COLO668 (cell line): ENCODE results near the gene MUTYH.

Experiments used
- DNase-seq: peaks from one replicate; lab custom pipeline; 2025; ENCODE audit not compliant: unreplicated experiment; lab: John Stamatoyannopoulos, UW

MUTYH gene

GRCh38 chr1:45351508-45351907 is 11.3 kb upstream of the MUTYH start:
- DNase-seq = no peak

- DNase-seq = no peak
Measured at GRCh38 chr1:45348966-45349677, 8.9 kb upstream of the MUTYH start.

GRCh38 chr1:45348609-45348965 is 8.3 kb upstream of the MUTYH start:
- no peak for DNase-seq

- no peak for DNase-seq
Measured at GRCh38 chr1:45348020-45348419, 7.8 kb upstream of the MUTYH start.

DNA sequence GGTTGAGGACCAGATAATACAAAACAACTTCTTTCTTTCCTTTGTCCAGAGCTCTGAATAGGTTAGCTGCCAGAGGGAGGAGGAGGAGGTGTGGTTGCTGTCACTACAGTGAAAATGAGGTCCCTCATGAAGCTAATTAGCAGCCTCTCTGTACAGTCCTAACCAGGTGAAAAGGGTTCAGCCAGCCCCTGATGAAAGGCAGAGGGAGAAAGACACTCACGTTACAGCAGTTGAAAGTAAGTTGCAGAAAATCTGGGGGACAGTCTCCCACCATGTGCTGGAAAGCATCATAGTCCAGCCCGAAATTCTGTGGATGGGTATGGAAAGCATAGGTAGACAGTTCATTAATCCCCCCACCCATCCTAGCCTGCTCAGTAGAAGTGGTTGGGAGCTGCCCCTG is 6.2 kb upstream of the MUTYH start:
- DNase-seq = no peak

DNA sequence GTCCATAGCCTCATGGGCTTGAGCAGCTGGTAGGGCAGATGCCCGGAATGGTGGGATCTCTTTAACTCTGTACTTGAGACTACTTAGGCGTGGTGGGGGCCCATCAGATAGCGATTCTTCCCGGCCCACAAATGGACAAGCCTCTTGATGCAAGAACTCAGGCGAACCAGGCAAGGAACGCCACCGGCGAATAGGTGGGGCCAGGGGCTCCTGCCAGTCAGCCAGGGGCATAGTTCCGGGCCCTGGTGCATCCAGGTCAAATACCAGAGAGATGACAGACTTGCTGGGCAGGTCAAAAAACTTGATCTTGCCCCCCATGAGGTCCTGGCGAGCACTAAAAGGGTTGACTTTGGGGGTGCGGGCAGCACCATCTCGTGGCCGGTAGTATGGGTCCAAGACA is 4.8 kb upstream of the MUTYH start:
- no peak for DNase-seq

GRCh38 chr1:45344499-45344898 is 4.3 kb upstream of the MUTYH start:
- no peak for DNase-seq

DNA sequence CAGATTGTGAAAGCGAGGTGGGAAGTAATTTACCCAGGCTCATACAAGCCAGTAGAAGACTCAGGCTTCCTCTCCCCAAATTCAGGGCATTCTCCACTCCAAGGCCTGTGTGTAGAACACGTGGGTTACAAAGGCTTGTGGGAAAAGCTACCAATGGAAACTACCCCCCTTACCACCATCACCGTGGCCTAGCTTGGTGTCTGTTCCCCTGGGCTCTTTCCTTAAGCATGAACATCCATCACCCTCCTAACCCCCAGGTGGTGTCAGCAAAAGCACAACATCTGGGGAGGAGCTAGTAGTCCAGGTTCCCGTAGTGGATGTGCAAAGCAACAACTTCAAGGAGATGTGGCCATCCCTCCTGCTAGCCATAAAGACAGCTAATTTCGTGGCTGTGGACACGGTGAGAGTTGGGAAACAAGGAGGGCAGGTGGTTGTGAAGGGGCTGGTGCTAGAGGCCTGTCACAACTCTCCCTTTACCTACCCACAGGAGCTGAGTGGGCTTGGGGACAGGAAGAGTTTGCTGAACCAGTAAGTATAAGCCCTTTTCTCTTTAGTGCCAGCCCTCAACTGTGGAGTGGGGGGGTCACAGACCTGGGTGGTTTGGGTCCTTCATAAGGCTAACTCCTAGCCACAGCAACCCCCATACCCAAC is 701 bp upstream of the MUTYH start:
- peak; percentile 48 for DNase-seq

GRCh38 chr1:45337630-45338325 is 2.5 kb downstream of the MUTYH start:
- no peak for DNase-seq

DNA sequence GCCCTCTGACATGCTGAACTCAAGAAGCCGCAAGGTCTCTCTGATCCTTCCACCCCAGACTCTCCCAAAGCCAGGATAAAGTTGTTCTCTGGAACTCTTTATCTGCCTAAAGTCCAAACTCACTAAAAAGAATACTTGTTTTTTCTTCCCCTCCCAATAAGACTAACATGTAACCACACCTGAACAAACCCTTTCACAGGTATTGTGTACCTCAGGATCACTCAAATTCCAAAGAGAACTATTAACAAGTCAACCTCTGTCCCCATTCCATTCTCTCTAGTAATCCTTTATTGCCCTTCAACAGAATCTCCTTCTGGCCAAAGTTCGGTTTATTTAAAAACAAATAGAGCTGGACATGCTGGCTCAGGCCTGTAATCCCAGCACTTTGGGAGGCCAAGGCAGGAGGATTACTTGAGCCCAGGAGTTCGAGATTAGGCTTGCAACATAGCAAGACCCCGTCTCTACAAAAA is 4.3 kb downstream of the MUTYH start:
- no peak for DNase-seq

GRCh38 chr1:45334308-45335245 is 5.7 kb downstream of the MUTYH start:
- no peak for DNase-seq

- DNase-seq = no peak
Measured at GRCh38 chr1:45332346-45332720, 7.9 kb downstream of the MUTYH start.

GRCh38 chr1:45331436-45332345 is 8.5 kb downstream of the MUTYH start:
- no peak for DNase-seq

GRCh38 chr1:45329445-45329844 is 10.8 kb downstream of the MUTYH start:
- no peak for DNase-seq

DNA sequence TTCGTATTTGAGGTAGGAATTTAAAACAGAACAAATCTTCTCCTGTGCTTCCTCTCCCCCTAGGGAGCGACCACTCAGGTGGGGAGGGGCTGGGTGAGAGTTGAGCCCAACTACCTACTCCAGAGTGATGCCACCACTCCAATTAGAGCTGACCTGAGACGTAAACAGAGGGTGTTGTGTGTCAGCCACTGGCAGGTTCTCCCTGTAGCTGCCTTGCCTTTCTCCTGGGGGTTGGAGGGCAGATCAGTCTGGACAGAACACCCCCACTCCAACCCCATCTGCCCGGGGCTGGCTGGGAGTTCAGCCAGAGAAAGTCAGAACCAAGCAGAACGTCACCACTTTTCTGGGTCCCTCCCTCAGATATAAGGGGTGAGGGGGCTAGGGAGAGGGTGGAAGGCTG is 11.6 kb downstream of the MUTYH start:
- no peak for DNase-seq

- DNase-seq = peak; percentile 63
Measured at GRCh38 chr1:45327644-45328515, 12.4 kb downstream of the MUTYH start.

DNA sequence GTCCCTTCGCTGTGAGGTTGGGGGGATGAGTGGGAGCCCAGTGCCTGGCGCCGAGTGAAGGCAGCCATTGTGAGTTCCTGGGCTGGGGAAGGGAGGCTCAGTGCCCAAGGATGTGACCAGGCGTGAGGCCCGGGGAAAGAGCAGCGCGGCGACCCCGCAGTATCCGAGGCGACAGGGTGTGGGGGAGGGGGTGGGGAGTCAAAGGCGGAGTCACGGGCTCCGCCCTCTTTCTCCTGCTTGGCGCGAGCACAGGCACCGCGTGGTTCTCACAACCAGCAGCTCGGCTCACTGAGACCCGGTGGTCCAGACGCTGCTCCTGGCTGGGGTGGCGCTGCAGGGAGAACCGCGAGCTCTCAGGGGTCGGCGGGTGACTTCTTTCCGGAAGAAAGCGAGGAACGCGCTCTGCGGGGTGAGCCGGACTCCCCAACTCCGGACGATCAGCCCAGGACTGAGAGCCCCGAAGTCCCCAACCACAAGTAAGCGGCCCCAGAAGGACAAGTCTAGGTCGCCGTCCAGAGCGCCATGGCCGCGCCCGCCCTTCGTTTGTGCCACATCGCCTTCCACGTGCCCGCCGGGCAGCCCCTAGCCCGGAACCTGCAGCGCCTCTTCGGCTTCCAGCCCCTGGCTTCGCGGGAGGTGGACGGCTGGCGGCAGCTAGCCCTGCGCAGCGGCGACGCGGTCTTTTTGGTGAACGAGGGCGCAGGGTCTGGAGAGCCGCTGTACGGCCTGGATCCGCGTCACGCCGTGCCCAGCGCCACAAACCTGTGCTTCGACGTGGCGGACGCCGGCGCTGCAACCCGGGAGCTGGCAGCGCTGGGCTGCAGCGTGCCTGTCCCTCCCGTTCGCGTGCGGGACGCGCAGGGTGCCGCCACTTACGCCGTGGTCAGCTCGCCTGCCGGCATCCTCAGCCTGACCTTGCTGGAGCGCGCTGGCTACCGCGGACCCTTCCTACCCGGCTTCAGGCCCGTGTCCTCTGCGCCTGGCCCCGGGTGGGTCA is 13.3 kb downstream of the MUTYH start, which contains the start of gene HPDL:
TSS of gene HPDL (plus strand) at position 269 of the 997 bp plus-strand sequence. CDS start at position 523, 254 bp downstream.
- peak; percentile 88 for DNase-seq
